GM12878 (cell line): ENCODE measurements around the gene DNMT3L. TPM values are rescaled to one million over a fixed set of nuclear protein-coding genes. Genes with fewer than 3 reads are reported as not detected.
A peak's percentile ranks its signal among the peaks of the same experiment; 100 is the strongest.
"Not testable (repeated sequence)": the region's sequence is repeated elsewhere in the genome, so short reads cannot be mapped to it uniquely, and the experiment has no call there.

Experiments
- ATAC-seq: fragments of 200-7000 bp; cut with Tn5 transposase; 3 replicates; pipeline ENCODE4 v1.9.1; 2020; ENCODE audit warnings: mild to moderate bottlenecking, moderate library complexity
- BruUV-seq: library from RNA; stranded (reverse); fragments of 400-500 nt; replicated peaks from 2 replicates; lab custom pipeline; 2021; lab: Mats Ljungman, UMichigan
- CTCF ChIA-PET: fragments of 300-600 bp; sonication (Branson Sonifier 250); formaldehyde crosslinking; extraction: SDS; loops from one replicate; lab custom pipeline; 2021; ENCODE audit warnings: inconsistent platforms; lab: Yijun Ruan, JAX
- POLR2A ChIA-PET: fragments of 350-600 bp; formaldehyde crosslinking; extraction: SDS; loops from one replicate; lab custom pipeline; 2021; ENCODE audit warnings: inconsistent platforms; lab: Charles Lee
- RAD21 ChIA-PET: fragments of 300-600 bp; sonication (Branson Sonifier 250); formaldehyde crosslinking; loops from one replicate; lab custom pipeline; 2023; ENCODE audit warnings: antibody characterized with exemption; ENCODE audit not compliant: unreplicated experiment; lab: Charles Lee
- SMC1A ChIA-PET: fragments of 300-600 bp; sonication (Branson Sonifier 250); formaldehyde crosslinking; loops from one replicate; lab custom pipeline; 2023; ENCODE audit not compliant: unreplicated experiment, uncharacterized antibody; lab: Charles Lee
- DNase-seq: peaks from one replicate; pipeline ENCODE4 v3.0.0-alpha.2; 2011; ENCODE audit warnings: low read depth, low spot score
- FAIRE-seq: peaks from 3 replicates; lab custom pipeline; 2011; peaks lifted over from hg19 to GRCh38; lab: Jason Lieb, UNC
- H2AFZ ChIP-seq: 2 replicates; pipeline ENCODE4 v1.6.0; 2011; ENCODE audit warnings: low read depth, low read length, control low read depth; ENCODE audit not compliant: control insufficient read depth
- H3K27ac ChIP-seq: 2 replicates; pipeline ENCODE4 v1.5.1; 2011; ENCODE audit warnings: control low read depth; ENCODE audit not compliant: control insufficient read depth, insufficient read depth
- H3K27me3 ChIP-seq, 2 experiments: replicated peaks in 1 of 2; 2 replicates each; pipeline versions ENCODE4 v1.6.0 to v1.6.1; 2011; ENCODE audit warnings: low read length in 1 of 2; ENCODE audit not compliant: control insufficient read depth in 2 of 2, insufficient read depth in 2 of 2
- H3K36me3 ChIP-seq, 2 experiments: 2 replicates each; pipeline ENCODE4 v1.5.1; 2011; ENCODE audit warnings: low read length in 1 of 2; ENCODE audit not compliant: control insufficient read depth in 2 of 2, insufficient read depth in 2 of 2
- H3K4me1 ChIP-seq: 2 replicates; pipeline ENCODE4 v1.6.1; 2011; ENCODE audit warnings: mild to moderate bottlenecking, low read length, moderate library complexity, mixed read lengths; ENCODE audit not compliant: control insufficient read depth, insufficient read depth
- H3K4me2 ChIP-seq: 2 replicates; pipeline ENCODE4 v1.6.0; 2011; ENCODE audit warnings: control low read depth; ENCODE audit not compliant: control insufficient read depth, insufficient read depth
- H3K4me3 ChIP-seq: fragments of 200-600 bp; sonication (generic); 2 replicates; pipeline ENCODE4 v1.5.1; 2016
- H3K79me2 ChIP-seq: 2 replicates; pipeline ENCODE4 v1.6.0; 2011; ENCODE audit warnings: low read length; ENCODE audit not compliant: control insufficient read depth, insufficient read depth
- H3K9ac ChIP-seq: 2 replicates; pipeline ENCODE4 v1.8.0; 2011; ENCODE audit warnings: low read length, control low read depth, mixed read lengths; ENCODE audit not compliant: control insufficient read depth, insufficient read depth
- H3K9me3 ChIP-seq: replicated peaks from 3 replicates; pipeline ENCODE4 v1.5.1; 2011; ENCODE audit warnings: mild to moderate bottlenecking, low read length; ENCODE audit not compliant: control insufficient read depth, insufficient read depth
- H4K20me1 ChIP-seq: 2 replicates; pipeline ENCODE4 v1.6.0; 2011; ENCODE audit not compliant: control insufficient read depth, insufficient read depth
- HDGF ChIP-seq: fragments of 450-650 bp; IDR thresholded peaks from 2 replicates; pipeline ENCODE4 v1.6.1; 2016; ENCODE audit warnings: antibody characterized with exemption
- IKZF2 ChIP-seq, 2 experiments: fragments of 450-650 bp; IDR thresholded peaks; 2 replicates each; pipeline ENCODE4 v1.6.1; 2017; ENCODE audit warnings: mild to moderate bottlenecking in 2 of 2, moderate library complexity in 2 of 2
- MLLT1 ChIP-seq: fragments of 450-650 bp; IDR thresholded peaks from 2 replicates; pipeline ENCODE4 v1.6.1; 2016; ENCODE audit warnings: mild to moderate bottlenecking
- MTA2 ChIP-seq: fragments of 450-650 bp; IDR thresholded peaks from 2 replicates; pipeline ENCODE4 v1.6.1; 2016; ENCODE audit warnings: low read depth, mild to moderate bottlenecking, moderate library complexity
- NBN ChIP-seq: fragments of 450-650 bp; IDR thresholded peaks from 2 replicates; pipeline ENCODE4 v1.6.1; 2016
- PKNOX1 ChIP-seq: fragments of 450-650 bp; IDR thresholded peaks from 2 replicates; pipeline ENCODE4 v1.6.1; 2016; ENCODE audit warnings: mild to moderate bottlenecking
- SMARCA5 ChIP-seq: fragments of 450-650 bp; IDR thresholded peaks from 2 replicates; pipeline ENCODE4 v1.6.1; 2017; ENCODE audit warnings: mild to moderate bottlenecking
- YBX1 ChIP-seq: fragments of 450-650 bp; IDR thresholded peaks from 2 replicates; pipeline ENCODE4 v1.6.1; 2016; ENCODE audit warnings: antibody characterized with exemption
- ZNF217 ChIP-seq: fragments of 450-650 bp; IDR thresholded peaks from 2 replicates; pipeline ENCODE4 v1.6.1; 2017; ENCODE audit warnings: antibody characterized with exemption, mild to moderate bottlenecking
- ZNF24 ChIP-seq: fragments of 450-650 bp; IDR thresholded peaks from 2 replicates; pipeline ENCODE4 v1.6.1; 2017; ENCODE audit warnings: antibody characterized with exemption, mild to moderate bottlenecking
- WGBS: methylation state at CpG from one replicate; pipeline ENCODE4 v1.1.6; 2016; ENCODE audit warnings: low lambda C conversion rate; ENCODE audit not compliant: insufficient replicate concordance, insufficient coverage; ENCODE audit errors: missing lambda C conversion rate; 5-methylcytosine and 5-hydroxymethylcytosine counted together
- in situ Hi-C: fragments of 300-500 bp; cut with MboI; formaldehyde crosslinking; loops from 9 replicates; pipeline ENCODE4 v1.14.3; 2018; ENCODE audit warnings: mixed read lengths
- intact Hi-C: fragments of 100-400 bp; cut with micrococcal nuclease; formaldehyde crosslinking; loops from one replicate; pipeline ENCODE4 v1.14.2; 2022; ENCODE audit not compliant: unreplicated experiment
- polyA plus RNA-seq, 11 experiments: library from polyadenylated mRNA; depleted of rRNA in 4 of 11; unstranded in 6 of 11; stranded (reverse) in 5 of 11; fragments of >200 nt; fragmentation: Nextera tagmentation in 4 of 11; fragmentation: Illumina TruSeq in 1 of 11; extraction: Ambion mirVana in 4 of 11; extraction: Trizol in 1 of 11; gene quantifications; 1 replicate in 1 of 11; 2 replicates in 10 of 11; pipeline versions ENCODE4 v1.2.1 to v1.2.3, GENCODE V29; 2011 to 2016; ENCODE audit warnings: inconsistent platforms in 2 of 11, missing spikeins in 2 of 11, low read depth in 1 of 11
- total RNA-seq, 4 experiments: library from RNA; depleted of rRNA in 3 of 4; stranded (reverse); fragments of >200 nt in 3 of 4; fragmentation: Illumina TruSeq in 1 of 4; extraction: Trizol in 1 of 4; gene quantifications; 2 replicates each; pipeline versions ENCODE4 v1.2.1 to v1.2.3, GENCODE V29; 2013 to 2021
- TF ChIP-seq, protein P1 (sequence below): fragments of 450-650 bp; IDR thresholded peaks from 2 replicates; pipeline ENCODE4 v1.6.1; 2017; ENCODE audit warnings: low read depth, mild to moderate bottlenecking, moderate library complexity

The DNMT3L gene
- total and polyA plus RNA-seq, 10 of the 15 experiments (the other 5 are each of a cell fraction or from before 2014, with no cell fraction given) = not detected

- in situ Hi-C loops, H3K9ac ChIP-seq, H4K20me1 ChIP-seq, intact Hi-C loops, BruUV-seq, RAD21 ChIA-PET, H3K4me1 ChIP-seq, H2AFZ ChIP-seq, H3K4me3 ChIP-seq, SMC1A ChIA-PET, H3K36me3 ChIP-seq, H3K79me2 ChIP-seq, ATAC-seq, H3K9me3 ChIP-seq, FAIRE-seq: not testable (repeated sequence)
- TF ChIP-seq YBX1 (0 out of 2 replicates have a peak, but pooled peaks have one; percentile 29), ZNF24 (peak; percentile 100), PKNOX1 (peak; percentile 14; the same call in 1 of the 2 replicates), MTA2 (0 out of 2 replicates have a peak, but pooled peaks have one; percentile 14), SMARCA5 (peak; percentile 37; the same call in 1 of the 2 replicates), MLLT1 (peak; percentile 77), HDGF (peak; percentile 99), NBN (peak; percentile 93), ZNF217 (peak; percentile 81), IKZF2 (IDR thresholded peaks at IDR 0.05) (peak in 1 of 2 experiments; percentile 20; a peak in 1 of 4 replicates)
- TF ChIP-seq, protein P1, sequence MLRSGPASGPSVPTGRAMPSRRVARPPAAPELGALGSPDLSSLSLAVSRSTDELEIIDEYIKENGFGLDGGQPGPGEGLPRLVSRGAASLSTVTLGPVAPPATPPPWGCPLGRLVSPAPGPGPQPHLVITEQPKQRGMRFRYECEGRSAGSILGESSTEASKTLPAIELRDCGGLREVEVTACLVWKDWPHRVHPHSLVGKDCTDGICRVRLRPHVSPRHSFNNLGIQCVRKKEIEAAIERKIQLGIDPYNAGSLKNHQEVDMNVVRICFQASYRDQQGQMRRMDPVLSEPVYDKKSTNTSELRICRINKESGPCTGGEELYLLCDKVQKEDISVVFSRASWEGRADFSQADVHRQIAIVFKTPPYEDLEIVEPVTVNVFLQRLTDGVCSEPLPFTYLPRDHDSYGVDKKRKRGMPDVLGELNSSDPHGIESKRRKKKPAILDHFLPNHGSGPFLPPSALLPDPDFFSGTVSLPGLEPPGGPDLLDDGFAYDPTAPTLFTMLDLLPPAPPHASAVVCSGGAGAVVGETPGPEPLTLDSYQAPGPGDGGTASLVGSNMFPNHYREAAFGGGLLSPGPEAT = peak; percentile 43; the same call in 1 of the 2 replicates
- TF ChIP-seq, all 136 proteins: peak for 11; not testable (repeated sequence) for 125
- H3K4me2 ChIP-seq, H3K27ac ChIP-seq, H3K27me3 ChIP-seq, DNase-seq, POLR2A ChIA-PET, CTCF ChIA-PET: not testable (repeated sequence)
- 17% methylated on average over 2 of the region's 2 CpGs for WGBS
These were observed 49.7 kb downstream of the DNMT3L start for GRCh38 chr21:44211978-44212377.

- H4K20me1 ChIP-seq, H3K4me1 ChIP-seq, ATAC-seq, H3K36me3 ChIP-seq, H3K27me3 ChIP-seq, DNase-seq, H3K4me3 ChIP-seq, intact Hi-C loops, CTCF ChIA-PET, FAIRE-seq, H3K9ac ChIP-seq, H2AFZ ChIP-seq, H3K79me2 ChIP-seq, RAD21 ChIA-PET, H3K27ac ChIP-seq, POLR2A ChIA-PET, H3K9me3 ChIP-seq, SMC1A ChIA-PET, H3K4me2 ChIP-seq, BruUV-seq, in situ Hi-C loops: not testable (repeated sequence)
- WGBS = 100% methylated on average over 1 of the region's 3 CpGs
These were observed 50.1 kb downstream of the DNMT3L start for GRCh38 chr21:44211574-44211973.
